AG09309 (cell line): ENCODE results near the gene PVR.

Source experiments
- DNase-seq: peaks from one replicate; pipeline ENCODE4 v3.0.0-alpha.2; 2010; ENCODE audit warnings: low read depth
- H3K4me3 ChIP-seq: 2 replicates; pipeline ENCODE4 v1.5.1; 2011; ENCODE audit warnings: mild to moderate bottlenecking, low read depth, low read length, moderate library complexity; ENCODE audit not compliant: control insufficient read depth
- CTCF ChIP-seq: IDR thresholded peaks from 2 replicates; pipeline ENCODE4 v1.5.1; 2011; ENCODE audit warnings: mild to moderate bottlenecking, low read depth, low read length, inconsistent platforms; ENCODE audit not compliant: insufficient read depth, control insufficient read depth; ENCODE audit errors: missing control alignments

Gene PVR

GRCh38 chr19:44635581-44636438, 7.9 kb upstream of the PVR start:
- no peak for DNase-seq
- no peak overlapping the region for H3K4me3 ChIP-seq
- no peak for TF ChIP-seq CTCF

GRCh38 chr19:44636439-44637389, 7.0 kb upstream of the PVR start:
- TF ChIP-seq CTCF = no peak
- H3K4me3 ChIP-seq = no peak overlapping the region
- DNase-seq = no peak

- TF ChIP-seq CTCF = no peak
- H3K4me3 ChIP-seq = no peak overlapping the region
- no peak for DNase-seq
Observed at GRCh38 chr19:44637390-44637764, 6.3 kb upstream of the PVR start.

GRCh38 chr19:44640518-44640917, 3.2 kb upstream of the PVR start:
- H3K4me3 ChIP-seq = no peak overlapping the region
- DNase-seq = no peak
- TF ChIP-seq CTCF = no peak

- TF ChIP-seq CTCF = no peak
- no peak for DNase-seq
- H3K4me3 ChIP-seq = no peak overlapping the region
Observed at GRCh38 chr19:44641501-44642265, 2.0 kb upstream of the PVR start.

GRCh38 chr19:44642377-44642776, 1.3 kb upstream of the PVR start:
- no peak for DNase-seq
- TF ChIP-seq CTCF = no peak
- H3K4me3 ChIP-seq = no peak overlapping the region
